ENCODE results near the gene GRIP1. TPM values are rescaled to one million over a fixed set of nuclear protein-coding genes. Genes with fewer than 3 reads are reported as not detected.

Gene GRIP1
- total and polyA plus RNA-seq, 2 experiments from 2014 or later: 5.1 to 13.7 TPM

DNA sequence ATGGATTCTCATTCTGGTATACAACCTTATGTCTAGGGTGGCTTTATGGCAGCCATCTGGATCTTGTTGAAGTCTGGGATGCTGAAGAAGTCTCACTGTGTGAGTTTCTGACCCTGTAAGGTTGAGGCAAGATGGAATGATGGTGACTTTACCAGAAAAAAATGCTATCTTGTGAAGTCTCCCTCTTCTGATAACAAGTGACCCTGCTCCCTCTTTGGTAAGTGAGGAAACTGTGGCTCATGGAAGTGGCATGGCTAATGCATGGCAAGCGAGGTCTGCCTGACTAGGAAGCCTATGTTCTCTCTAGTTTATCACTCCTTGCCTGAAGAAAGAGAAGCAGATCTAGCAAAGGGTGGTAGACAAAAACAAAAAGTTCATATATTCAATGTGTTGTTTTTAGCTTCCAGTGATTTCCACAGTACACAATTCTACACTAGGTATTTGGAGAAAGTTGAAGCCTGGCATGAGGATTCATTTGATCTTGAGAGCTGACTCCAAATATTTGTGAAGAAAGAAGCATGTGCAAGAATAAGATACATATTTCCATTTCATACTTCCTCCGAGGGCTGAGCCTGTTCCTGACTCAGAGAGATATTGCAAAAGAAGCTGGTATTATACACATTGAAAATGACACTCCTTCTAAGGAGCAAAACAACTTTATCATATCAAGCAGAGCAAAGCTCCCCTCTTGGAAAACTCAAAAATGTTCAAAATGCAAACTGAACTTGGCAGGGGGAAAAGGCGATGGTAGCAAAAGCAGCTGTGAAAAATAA lies 313.0 kb downstream of the GRIP1 start (continued):
- TF ChIP-seq EZH2 (IDR thresholded peaks at IDR 0.05; ENCODE audit: low read depth, unreplicated experiment) (no peak), ZNF114 (CRISPR knock-in tag; IDR thresholded peaks at IDR 0.05) (no peak), EZH2phosphoT487 (IDR thresholded peaks at IDR 0.05; ENCODE audit: unreplicated experiment) (no peak), CREB1 (CRISPR knock-in tag; IDR thresholded peaks at IDR 0.05; ENCODE audit: low read depth) (no peak), ZNF331 (CRISPR knock-in tag; IDR thresholded peaks at IDR 0.05; ENCODE audit: low read depth) (no peak)
- TF ChIP-seq, protein P1, sequence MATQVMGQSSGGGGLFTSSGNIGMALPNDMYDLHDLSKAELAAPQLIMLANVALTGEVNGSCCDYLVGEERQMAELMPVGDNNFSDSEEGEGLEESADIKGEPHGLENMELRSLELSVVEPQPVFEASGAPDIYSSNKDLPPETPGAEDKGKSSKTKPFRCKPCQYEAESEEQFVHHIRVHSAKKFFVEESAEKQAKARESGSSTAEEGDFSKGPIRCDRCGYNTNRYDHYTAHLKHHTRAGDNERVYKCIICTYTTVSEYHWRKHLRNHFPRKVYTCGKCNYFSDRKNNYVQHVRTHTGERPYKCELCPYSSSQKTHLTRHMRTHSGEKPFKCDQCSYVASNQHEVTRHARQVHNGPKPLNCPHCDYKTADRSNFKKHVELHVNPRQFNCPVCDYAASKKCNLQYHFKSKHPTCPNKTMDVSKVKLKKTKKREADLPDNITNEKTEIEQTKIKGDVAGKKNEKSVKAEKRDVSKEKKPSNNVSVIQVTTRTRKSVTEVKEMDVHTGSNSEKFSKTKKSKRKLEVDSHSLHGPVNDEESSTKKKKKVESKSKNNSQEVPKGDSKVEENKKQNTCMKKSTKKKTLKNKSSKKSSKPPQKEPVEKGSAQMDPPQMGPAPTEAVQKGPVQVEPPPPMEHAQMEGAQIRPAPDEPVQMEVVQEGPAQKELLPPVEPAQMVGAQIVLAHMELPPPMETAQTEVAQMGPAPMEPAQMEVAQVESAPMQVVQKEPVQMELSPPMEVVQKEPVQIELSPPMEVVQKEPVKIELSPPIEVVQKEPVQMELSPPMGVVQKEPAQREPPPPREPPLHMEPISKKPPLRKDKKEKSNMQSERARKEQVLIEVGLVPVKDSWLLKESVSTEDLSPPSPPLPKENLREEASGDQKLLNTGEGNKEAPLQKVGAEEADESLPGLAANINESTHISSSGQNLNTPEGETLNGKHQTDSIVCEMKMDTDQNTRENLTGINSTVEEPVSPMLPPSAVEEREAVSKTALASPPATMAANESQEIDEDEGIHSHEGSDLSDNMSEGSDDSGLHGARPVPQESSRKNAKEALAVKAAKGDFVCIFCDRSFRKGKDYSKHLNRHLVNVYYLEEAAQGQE (IDR thresholded peaks at IDR 0.05; ENCODE audit: unreplicated experiment): no peak

DNA sequence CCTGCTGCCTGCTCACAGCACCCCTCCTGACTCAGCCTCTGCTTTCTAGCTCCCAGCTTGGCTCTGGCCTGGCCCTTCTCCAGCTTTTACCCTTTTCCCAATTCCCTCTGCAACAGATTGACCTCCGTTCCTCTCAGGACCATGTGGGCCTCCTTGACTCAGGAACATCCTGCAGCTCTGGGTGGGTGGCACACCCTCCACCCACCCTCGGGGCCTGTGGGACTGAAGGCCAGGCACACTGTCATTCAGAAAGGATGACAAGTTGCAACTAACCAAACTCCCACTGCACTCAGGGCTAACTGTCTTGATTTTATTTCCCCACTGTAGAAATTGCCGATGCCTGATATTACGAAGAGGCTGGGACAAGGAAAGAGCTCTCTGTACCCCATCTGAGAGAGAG lies 317.2 kb downstream of the GRIP1 start:
- Mint-ChIP-seq H3K27me3 (ENCODE audit: insufficient read depth, low read depth, poor library complexity) (no peaks in the 10 kb centered on the region), H3K36me3 (ENCODE audit: low read depth) (no peaks in the 10 kb centered on the region), H3K9me3 (no peaks in the 10 kb centered on the region), H3K4me3 (no peak overlapping the region), H3K4me1 (peaks cover 13% of the 10 kb centered on the region), H3K27ac (no peak overlapping the region; the same call in 1 of the 2 replicates)
- no peak overlapping the region for H2AFZ ChIP-seq
- peaks cover 11% of the 10 kb centered on the region; the same call in 1 of the 2 replicates for H3K9me2 ChIP-seq (ENCODE audit: insufficient read depth)
- H3K36me3 ChIP-seq (ENCODE audit: insufficient read depth): no peaks in the 10 kb centered on the region
- H3K27ac ChIP-seq (ENCODE audit: low read depth): no peak overlapping the region
- no peak for DNase-seq (ENCODE audit: low spot score)
- no peaks in the 10 kb centered on the region for H3F3A ChIP-seq (replicated peaks; ENCODE audit: low read depth)
- no peak for ATAC-seq
- TF ChIP-seq CREB1 (CRISPR knock-in tag; IDR thresholded peaks at IDR 0.05; ENCODE audit: low read depth) (no peak), EZH2 (IDR thresholded peaks at IDR 0.05; ENCODE audit: low read depth, unreplicated experiment) (no peak), EZH2phosphoT487 (IDR thresholded peaks at IDR 0.05; ENCODE audit: unreplicated experiment) (no peak), ETS1 (IDR thresholded peaks at IDR 0.05) (no peak), JUNB (IDR thresholded peaks at IDR 0.05; ENCODE audit: unreplicated experiment) (no peak), POLR2AphosphoS5 (IDR thresholded peaks at IDR 0.05; ENCODE audit: low read depth) (no peak), ZNF114 (CRISPR knock-in tag; IDR thresholded peaks at IDR 0.05) (no peak), STAT1 (IDR thresholded peaks at IDR 0.05; ENCODE audit: unreplicated experiment) (no peak)
- H3K27me3 ChIP-seq (ENCODE audit: insufficient read depth): no peaks in the 10 kb centered on the region
- H3K4me1 ChIP-seq (ENCODE audit: insufficient read depth): peaks cover 15% of the 10 kb centered on the region
- H3K4me3 ChIP-seq: no peak overlapping the region
- no peak overlapping the region for H3K4me2 ChIP-seq
- H4K20me1 ChIP-seq (replicated peaks; ENCODE audit: insufficient read depth): no peaks in the 10 kb centered on the region
- no peaks in the 10 kb centered on the region for H3K79me2 ChIP-seq (replicated peaks; ENCODE audit: insufficient read depth)
